Thoracic aorta (tissue), 2 donors: Measurements from ENCODE around the gene TEPSIN. TPM values are rescaled to one million over a fixed set of nuclear protein-coding genes. Genes with fewer than 3 reads are reported as not detected.

ENCODE experiments used
- ATAC-seq: fragments of 150-250 bp; one replicate; pipeline ENCODE4 v1.8.0; 2017; ENCODE audit warnings: low read depth; ENCODE audit not compliant: insufficient number of reproducible peaks, low FRiP score
- DNase-seq: peaks from one replicate; pipeline ENCODE4 v3.0.0-alpha.2; 2020; ENCODE audit warnings: low spot score
- H3K27ac ChIP-seq, 2 donors: fragments of 200-600 bp; sonication (generic); 1 replicate in 1 of 2; 2 replicates in 1 of 2; pipeline ENCODE4 v1.5.1; 2016; ENCODE audit warnings: mild to moderate bottlenecking in 2 of 2, moderate library complexity in 2 of 2
- H3K27me3 ChIP-seq: fragments of 200-600 bp; sonication (generic); replicated peaks from 2 replicates; pipeline ENCODE4 v1.6.0; 2016; ENCODE audit warnings: mild to moderate bottlenecking; ENCODE audit not compliant: insufficient read depth
- H3K36me3 ChIP-seq: fragments of 200-600 bp; sonication (generic); one replicate; pipeline ENCODE4 v1.5.1; 2016
- H3K4me1 ChIP-seq, 2 donors: fragments of 200-600 bp; sonication (generic); 1 replicate in 1 of 2; 2 replicates in 1 of 2; pipeline versions ENCODE4 v1.5.1 to v1.6.0; 2016; ENCODE audit warnings: low read depth in 2 of 2, mild to moderate bottlenecking in 1 of 2; ENCODE audit not compliant: control insufficient read depth in 1 of 2
- H3K4me3 ChIP-seq: fragments of 200-600 bp; sonication (generic); 2 replicates; pipeline ENCODE4 v1.5.1; 2016; ENCODE audit warnings: mild to moderate bottlenecking
- H3K9me3 ChIP-seq: fragments of 200-600 bp; sonication (generic); 2 replicates; pipeline ENCODE4 v1.5.1; 2016
- CTCF ChIP-seq: fragments of 200-600 bp; sonication (generic); IDR thresholded peaks from one replicate; pipeline ENCODE4 v1.5.1; 2019; ENCODE audit warnings: antibody characterized with exemption
- total RNA-seq, 2 donors: library from RNA; depleted of rRNA; stranded (reverse); fragments of >200 nt; gene quantifications; one replicate each; pipeline versions ENCODE4 v1.1.0 to v1.2.3, GENCODE V29; 2016

Gene TEPSIN
- total RNA-seq, 2 donors from 2014 or later: 52.4 to 70.8 TPM

- Histone ChIP-seq H3K4me3 (no peak overlapping the region), H3K27ac (no peak overlapping the region)
Measured at GRCh38 chr17:81189016-81189415, 49.8 kb downstream of the TEPSIN start.

GRCh38 chr17:81188491-81188840 lies 50.4 kb downstream of the TEPSIN start:
- no peak for ATAC-seq
- no peak for TF ChIP-seq CTCF

More at GRCh38 chr17:81189016-81189415, 49.8 kb downstream of the TEPSIN start:
- ATAC-seq: no peak
- DNase-seq: no peak
- TF ChIP-seq CTCF: no peak
- H3K4me1 ChIP-seq: no peaks in the 10 kb centered on the region
- no peaks in the 10 kb centered on the region for H3K9me3 ChIP-seq
- peaks cover 2% of the 10 kb centered on the region for H3K36me3 ChIP-seq
- H3K27me3 ChIP-seq: no peaks in the 10 kb centered on the region

GRCh38 chr17:81187586-81188490 lies 51.0 kb downstream of the TEPSIN start:
- H3K27ac ChIP-seq: no peak overlapping the region
- no peak for TF ChIP-seq CTCF
- DNase-seq (no peak), ATAC-seq (no peak)
- no peaks in the 10 kb centered on the region for H3K4me1 ChIP-seq
- H3K9me3 ChIP-seq: no peaks in the 10 kb centered on the region
- no peak overlapping the region for H3K4me3 ChIP-seq
- no peaks in the 10 kb centered on the region for H3K27me3 ChIP-seq
- peaks cover 2% of the 10 kb centered on the region for H3K36me3 ChIP-seq

More at GRCh38 chr17:81188491-81188840, 50.4 kb downstream of the TEPSIN start:
- Histone ChIP-seq H3K36me3 (peaks cover 2% of the 10 kb centered on the region), H3K4me1 (no peaks in the 10 kb centered on the region), H3K4me3 (no peak overlapping the region), H3K27ac (no peak overlapping the region), H3K27me3 (no peaks in the 10 kb centered on the region), H3K9me3 (no peaks in the 10 kb centered on the region)
- no peak for DNase-seq

- DNase-seq (no peak), ATAC-seq (no peak)
- Histone ChIP-seq H3K27me3 (no peaks in the 10 kb centered on the region), H3K36me3 (peaks cover 2% of the 10 kb centered on the region), H3K9me3 (no peaks in the 10 kb centered on the region), H3K27ac (no peak overlapping the region), H3K4me1 (no peaks in the 10 kb centered on the region), H3K4me3 (no peak overlapping the region)
- TF ChIP-seq CTCF: no peak
Measured at GRCh38 chr17:81187120-81187519, 51.7 kb downstream of the TEPSIN start.

- DNase-seq (no peak), ATAC-seq (no peak)
- no peak overlapping the region for H3K4me3 ChIP-seq
- H3K4me1 ChIP-seq: no peaks in the 10 kb centered on the region
- H3K9me3 ChIP-seq: no peaks in the 10 kb centered on the region
- H3K36me3 ChIP-seq: peaks cover 2% of the 10 kb centered on the region
- TF ChIP-seq CTCF: no peak
- no peak overlapping the region for H3K27ac ChIP-seq
- H3K27me3 ChIP-seq: no peaks in the 10 kb centered on the region
Measured at GRCh38 chr17:81186203-81186602, 52.7 kb downstream of the TEPSIN start.
